Endothelial cell of hepatic sinusoid (primary cell): ENCODE data around the gene TRRAP.

Source experiments
- in situ Hi-C: cut with HindIII; loops from 2 replicates; pipeline ENCODE4 v1.10.0; 2017; ENCODE audit warnings: low sequenced_read_pairs

Gene TRRAP

GRCh38 chr7:98899816-98900215 is 21.5 kb downstream of the TRRAP start:
- in situ Hi-C loops = no loop called here

- in situ Hi-C loops = no loop called here
Observed at GRCh38 chr7:98900815-98901214, 22.5 kb downstream of the TRRAP start.

- in situ Hi-C loops = no loop called here
Observed at GRCh38 chr7:98902523-98902922, 24.2 kb downstream of the TRRAP start.

GRCh38 chr7:98903246-98903645 is 24.9 kb downstream of the TRRAP start:
- in situ Hi-C loops = no loop called here

GRCh38 chr7:98907570-98907969 is 29.2 kb downstream of the TRRAP start:
- in situ Hi-C loops = no loop called here

- in situ Hi-C loops = no loop called here
Observed at GRCh38 chr7:98908585-98908984, 30.3 kb downstream of the TRRAP start.

- in situ Hi-C loops = no loop called here
Observed at GRCh38 chr7:98909487-98909886, 31.2 kb downstream of the TRRAP start.

- in situ Hi-C loops = no loop called here
Observed at GRCh38 chr7:98910427-98910826, 32.1 kb downstream of the TRRAP start.

- in situ Hi-C loops = no loop called here
Observed at GRCh38 chr7:98911916-98912315, 33.6 kb downstream of the TRRAP start.

- in situ Hi-C loops = no loop called here
Observed at GRCh38 chr7:98913026-98913425, 34.7 kb downstream of the TRRAP start.

- in situ Hi-C loops = no loop called here
Observed at GRCh38 chr7:98913612-98914011, 35.3 kb downstream of the TRRAP start.

- in situ Hi-C loops = no loop called here
Observed at GRCh38 chr7:98917331-98917730, 39.0 kb downstream of the TRRAP start.

GRCh38 chr7:98921608-98922372 is 43.5 kb downstream of the TRRAP start:
- in situ Hi-C loops = no loop called here

- in situ Hi-C loops = no loop called here
Observed at GRCh38 chr7:98922392-98923187, 44.3 kb downstream of the TRRAP start.

- in situ Hi-C loops = no loop called here
Observed at GRCh38 chr7:98923512-98923911, 45.2 kb downstream of the TRRAP start.

GRCh38 chr7:98927125-98927524 is 48.8 kb downstream of the TRRAP start:
- in situ Hi-C loops = no loop called here

- in situ Hi-C loops = no loop called here
Observed at GRCh38 chr7:98930464-98930863, 52.1 kb downstream of the TRRAP start.

GRCh38 chr7:98930921-98931320 is 52.6 kb downstream of the TRRAP start:
- in situ Hi-C loops = no loop called here

- in situ Hi-C loops = no loop called here
Observed at GRCh38 chr7:98933321-98933720, 55.0 kb downstream of the TRRAP start.

GRCh38 chr7:98934267-98934666 is 55.9 kb downstream of the TRRAP start:
- in situ Hi-C loops = no loop called here

GRCh38 chr7:98935811-98936210 is 57.5 kb downstream of the TRRAP start:
- in situ Hi-C loops = loop anchor here (5.0 kb wide), 2 partner anchors 44 to 61 kb away; no protein-coding TSS in a partner anchor

- in situ Hi-C loops = no loop called here
Observed at GRCh38 chr7:98943336-98943735, 65.0 kb downstream of the TRRAP start.
